Peyer's patch (tissue), 4 donors: ENCODE results near the gene DPP4.

Experiments used
- POLR2A ChIP-seq, 2 donors: fragments of 450-650 bp; IDR thresholded peaks; one replicate each; pipeline ENCODE4 v1.5.1; 2017; ENCODE audit warnings: antibody characterized with exemption in 2 of 2, mild to moderate bottlenecking in 2 of 2, moderate library complexity in 2 of 2
- TF ChIP-seq, protein P1 (sequence below), 6 experiments: fragments of 450-650 bp in 4 of 6; fragments of 200-600 bp in 2 of 6; sonication (generic) in 1 of 6; IDR thresholded peaks; one replicate each; pipeline ENCODE4 v1.5.1; 2017 to 2019; ENCODE audit warnings: antibody characterized with exemption in 6 of 6, mild to moderate bottlenecking in 3 of 6, moderate library complexity in 1 of 6

DNA sequence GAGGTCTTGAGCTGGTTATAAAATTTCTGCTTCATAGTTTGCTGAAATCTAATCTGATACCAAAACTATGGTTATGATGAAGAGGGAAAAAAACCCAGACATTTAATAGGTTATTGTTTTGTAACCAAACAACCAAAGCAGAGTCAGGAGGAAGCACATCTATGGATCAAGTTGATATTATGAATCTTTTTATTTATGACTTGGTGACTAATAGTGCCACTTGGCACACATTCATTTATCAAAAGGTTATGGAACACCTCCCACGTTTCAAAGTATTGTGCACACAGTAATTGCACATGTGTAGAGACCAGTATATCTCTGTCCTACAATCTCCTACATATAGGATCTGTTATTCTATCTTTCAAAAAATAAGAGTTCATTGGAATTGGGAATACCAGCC is 93.0 kb downstream of the DPP4 start:
- TF ChIP-seq POLR2A (IDR thresholded peaks at IDR 0.05) = no peak
- TF ChIP-seq, protein P1, sequence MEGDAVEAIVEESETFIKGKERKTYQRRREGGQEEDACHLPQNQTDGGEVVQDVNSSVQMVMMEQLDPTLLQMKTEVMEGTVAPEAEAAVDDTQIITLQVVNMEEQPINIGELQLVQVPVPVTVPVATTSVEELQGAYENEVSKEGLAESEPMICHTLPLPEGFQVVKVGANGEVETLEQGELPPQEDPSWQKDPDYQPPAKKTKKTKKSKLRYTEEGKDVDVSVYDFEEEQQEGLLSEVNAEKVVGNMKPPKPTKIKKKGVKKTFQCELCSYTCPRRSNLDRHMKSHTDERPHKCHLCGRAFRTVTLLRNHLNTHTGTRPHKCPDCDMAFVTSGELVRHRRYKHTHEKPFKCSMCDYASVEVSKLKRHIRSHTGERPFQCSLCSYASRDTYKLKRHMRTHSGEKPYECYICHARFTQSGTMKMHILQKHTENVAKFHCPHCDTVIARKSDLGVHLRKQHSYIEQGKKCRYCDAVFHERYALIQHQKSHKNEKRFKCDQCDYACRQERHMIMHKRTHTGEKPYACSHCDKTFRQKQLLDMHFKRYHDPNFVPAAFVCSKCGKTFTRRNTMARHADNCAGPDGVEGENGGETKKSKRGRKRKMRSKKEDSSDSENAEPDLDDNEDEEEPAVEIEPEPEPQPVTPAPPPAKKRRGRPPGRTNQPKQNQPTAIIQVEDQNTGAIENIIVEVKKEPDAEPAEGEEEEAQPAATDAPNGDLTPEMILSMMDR (IDR thresholded peaks at IDR 0.05) = no peak
